ENCODE data around the gene MTMR4. TPM values are rescaled to one million over a fixed set of nuclear protein-coding genes. Genes with fewer than 3 reads are reported as not detected.
"Not testable (repeated sequence)": the region's sequence is repeated elsewhere in the genome, so short reads cannot be mapped to it uniquely, and the experiment has no call there.

MTMR4 gene
- total RNA-seq, 1 donor from 2014 or later, result 40.9 TPM

DNA sequence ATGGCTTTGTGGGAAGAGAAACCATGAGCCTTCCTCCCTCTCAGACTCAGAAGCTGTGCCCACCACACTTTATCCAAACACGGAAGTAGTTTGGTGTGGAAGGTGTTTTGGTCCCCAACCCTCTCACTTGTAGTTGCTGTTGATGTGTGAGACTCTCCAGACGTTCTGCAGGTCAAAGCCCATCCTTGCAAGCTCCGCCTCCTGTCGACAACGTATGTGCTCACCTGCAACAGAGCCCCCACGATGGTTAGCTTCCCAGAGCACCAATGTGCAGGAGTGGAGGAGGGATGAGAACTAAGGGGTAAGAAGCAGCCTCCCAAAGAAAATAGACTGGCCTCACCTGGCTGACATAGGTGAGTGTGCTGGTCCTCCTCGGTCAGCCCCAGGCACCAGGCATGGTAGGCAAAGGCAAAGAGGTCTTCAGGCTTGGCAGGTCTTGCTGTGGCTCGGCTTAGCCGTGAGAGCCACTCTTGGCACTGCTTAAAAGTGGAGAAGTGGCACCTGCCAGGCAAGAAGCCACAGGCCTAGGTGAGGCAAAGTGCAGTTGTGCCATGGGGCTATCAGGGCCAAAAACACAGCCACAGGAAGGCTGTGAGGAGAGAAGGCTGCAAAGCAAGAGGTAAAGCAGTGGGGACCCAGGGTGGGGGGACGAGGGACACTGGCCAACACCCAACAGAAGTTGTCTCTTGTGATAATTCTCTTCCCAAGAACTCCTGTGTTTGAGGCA, 5.9 kb downstream of the MTMR4 start:
- Histone ChIP-seq H3K4me1 (peaks cover 14% of the 10 kb centered on the region), H3K27ac (no peak overlapping the region), H3K9me3 (no peaks in the 10 kb centered on the region), H3K27me3 (no peaks in the 10 kb centered on the region), H3K36me3 (peaks cover 93% of the 10 kb centered on the region), H3K4me3 (no peak overlapping the region)
- TF ChIP-seq, protein P1, sequence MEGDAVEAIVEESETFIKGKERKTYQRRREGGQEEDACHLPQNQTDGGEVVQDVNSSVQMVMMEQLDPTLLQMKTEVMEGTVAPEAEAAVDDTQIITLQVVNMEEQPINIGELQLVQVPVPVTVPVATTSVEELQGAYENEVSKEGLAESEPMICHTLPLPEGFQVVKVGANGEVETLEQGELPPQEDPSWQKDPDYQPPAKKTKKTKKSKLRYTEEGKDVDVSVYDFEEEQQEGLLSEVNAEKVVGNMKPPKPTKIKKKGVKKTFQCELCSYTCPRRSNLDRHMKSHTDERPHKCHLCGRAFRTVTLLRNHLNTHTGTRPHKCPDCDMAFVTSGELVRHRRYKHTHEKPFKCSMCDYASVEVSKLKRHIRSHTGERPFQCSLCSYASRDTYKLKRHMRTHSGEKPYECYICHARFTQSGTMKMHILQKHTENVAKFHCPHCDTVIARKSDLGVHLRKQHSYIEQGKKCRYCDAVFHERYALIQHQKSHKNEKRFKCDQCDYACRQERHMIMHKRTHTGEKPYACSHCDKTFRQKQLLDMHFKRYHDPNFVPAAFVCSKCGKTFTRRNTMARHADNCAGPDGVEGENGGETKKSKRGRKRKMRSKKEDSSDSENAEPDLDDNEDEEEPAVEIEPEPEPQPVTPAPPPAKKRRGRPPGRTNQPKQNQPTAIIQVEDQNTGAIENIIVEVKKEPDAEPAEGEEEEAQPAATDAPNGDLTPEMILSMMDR (IDR thresholded peaks at IDR 0.05), result no peak
- DNase-seq (no peak), ATAC-seq (no peak)
- intact Hi-C loops (cut with DNase I), result no loop called here

DNA sequence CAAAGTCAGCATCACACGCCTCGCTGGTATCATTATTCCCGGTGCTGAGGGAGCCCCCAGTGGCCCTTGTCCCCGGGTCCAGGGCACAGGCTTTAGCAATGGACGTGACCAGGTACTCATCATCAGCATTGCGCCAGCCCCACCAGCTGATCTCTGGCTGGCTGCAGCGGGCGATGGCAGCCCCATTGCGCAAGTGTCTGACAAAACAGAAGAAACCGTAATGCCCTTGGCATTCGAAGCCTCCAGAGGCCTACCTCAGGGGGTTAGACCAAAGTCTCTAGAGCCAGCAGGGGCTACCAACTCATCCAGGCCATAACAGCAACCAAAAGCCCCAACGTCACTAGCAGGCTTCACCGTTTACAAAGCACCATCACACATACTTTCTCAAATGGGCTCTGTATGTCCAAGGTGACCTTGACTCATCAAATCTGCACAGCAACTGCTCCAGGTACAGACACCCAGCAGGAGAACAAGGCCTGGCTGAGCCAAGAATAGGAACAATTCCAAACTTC, 7.3 kb downstream of the MTMR4 start:
- no peak overlapping the region for H3K4me3 ChIP-seq
- no peaks in the 10 kb centered on the region for H3K9me3 ChIP-seq
- no peaks in the 10 kb centered on the region for H3K27me3 ChIP-seq
- H3K27ac ChIP-seq, result no peak overlapping the region
- intact Hi-C loops (cut with DNase I), result no loop called here
- peaks cover 6% of the 10 kb centered on the region for H3K4me1 ChIP-seq
- no peak for DNase-seq
- ATAC-seq, result no peak
- TF ChIP-seq, protein P1 (IDR thresholded peaks at IDR 0.05), result no peak
- peaks cover 100% of the 10 kb centered on the region for H3K36me3 ChIP-seq

DNA sequence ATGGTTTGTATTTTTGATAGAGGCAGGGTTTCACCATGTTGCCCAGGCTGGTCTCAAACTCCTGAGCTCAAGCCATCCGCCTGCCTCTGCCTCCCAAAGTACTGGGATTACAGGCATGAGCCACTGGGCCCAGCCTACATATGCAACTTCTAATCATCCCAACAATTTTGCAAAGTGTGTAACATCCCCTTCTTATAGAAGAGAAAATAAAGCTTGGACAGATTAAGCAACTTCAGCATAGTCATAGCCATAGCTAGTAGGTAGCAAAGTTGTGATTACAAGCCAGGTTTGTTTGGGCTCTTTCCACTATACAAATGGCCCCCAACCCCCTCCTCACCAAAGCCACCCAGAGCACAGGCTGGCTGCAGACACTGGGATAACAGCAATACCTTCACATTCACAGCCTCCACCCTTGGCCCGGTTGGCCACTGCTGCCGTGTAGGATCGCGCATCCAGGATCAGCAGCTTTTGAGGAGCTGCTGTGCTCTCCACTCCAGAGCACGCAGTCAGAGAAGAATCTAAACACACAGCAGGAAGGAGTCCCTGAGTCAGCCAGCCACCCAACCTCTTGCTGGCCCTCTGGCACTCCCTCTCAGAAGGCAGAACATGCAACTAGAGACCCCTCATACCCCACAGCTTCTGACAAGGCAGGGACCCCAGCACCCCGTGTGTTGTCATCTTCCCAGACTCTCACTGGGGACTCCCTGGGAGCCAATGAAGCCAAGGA, 7.9 kb downstream of the MTMR4 start:
- no peak for DNase-seq

GRCh38 chr17:58504826-58505351, 9.5 kb downstream of the MTMR4 start:
- DNase-seq, result no peak
- intact Hi-C loops (cut with DNase I), result no loop called here
- Histone ChIP-seq H3K27me3 (no peaks in the 10 kb centered on the region), H3K4me3 (no peak overlapping the region), H3K4me1 (peaks cover 6% of the 10 kb centered on the region), H3K36me3 (peaks cover 100% of the 10 kb centered on the region), H3K27ac (peak overlapping the region; percentile 60), H3K9me3 (no peaks in the 10 kb centered on the region)
- ATAC-seq, result peak; percentile 71
- TF ChIP-seq, protein P1 (IDR thresholded peaks at IDR 0.05), result no peak

More for the DNA sequence above, 7.9 kb downstream of the MTMR4 start:
- no peak overlapping the region for H3K27ac ChIP-seq
- peaks cover 6% of the 10 kb centered on the region for H3K4me1 ChIP-seq
- no peak overlapping the region for H3K4me3 ChIP-seq
- intact Hi-C loops (cut with DNase I), result no loop called here
- peaks cover 100% of the 10 kb centered on the region for H3K36me3 ChIP-seq
- H3K27me3 ChIP-seq, result no peaks in the 10 kb centered on the region
- no peaks in the 10 kb centered on the region for H3K9me3 ChIP-seq
- TF ChIP-seq, protein P1 (IDR thresholded peaks at IDR 0.05), result no peak
- ATAC-seq, result no peak

- Histone ChIP-seq H3K4me1 (peaks cover 6% of the 10 kb centered on the region), H3K36me3 (peaks cover 100% of the 10 kb centered on the region), H3K27me3 (no peaks in the 10 kb centered on the region), H3K27ac (peak overlapping the region; percentile 17), H3K9me3 (no peaks in the 10 kb centered on the region), H3K4me3 (no peak overlapping the region)
- intact Hi-C loops (cut with DNase I), result no loop called here
- DNase-seq (no peak), ATAC-seq (peak; percentile 80)
- TF ChIP-seq, protein P1 (IDR thresholded peaks at IDR 0.05), result no peak
Measured at GRCh38 chr17:58503866-58504265, 10.6 kb downstream of the MTMR4 start.

DNA sequence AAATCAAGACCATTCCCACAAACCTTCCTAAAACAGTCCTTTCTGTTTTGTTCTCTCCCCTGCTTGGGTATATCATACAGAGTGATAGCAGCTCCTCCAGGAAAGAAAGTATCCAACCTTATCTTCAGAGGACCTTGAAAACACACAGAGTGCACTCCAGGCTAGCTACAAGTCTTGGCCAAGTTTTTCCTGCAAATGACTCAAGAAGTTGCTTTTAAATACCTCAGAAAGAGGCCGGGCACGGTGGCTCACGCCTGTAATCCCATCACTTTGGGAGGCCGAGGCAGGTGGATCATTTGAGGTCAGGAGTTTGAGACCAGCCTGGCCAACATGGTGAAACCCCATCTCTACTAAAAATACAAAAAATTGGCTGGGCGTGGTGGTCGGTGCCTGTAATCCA, 11.3 kb downstream of the MTMR4 start:
- H3K27me3 ChIP-seq; intact Hi-C loops (cut with DNase I); H3K4me3 ChIP-seq; H3K27ac ChIP-seq; DNase-seq; H3K4me1 ChIP-seq; H3K9me3 ChIP-seq; ATAC-seq: not testable (repeated sequence)
- peaks cover 96% of the 10 kb centered on the region for H3K36me3 ChIP-seq

All from upper lobe of right lung (tissue), 1 donor.